AG20443 (cell line): Measurements from ENCODE around the gene ITPKC.
"Not testable (repeated sequence)": the region's sequence is repeated elsewhere in the genome, so short reads cannot be mapped to it uniquely, and the experiment has no call there.

Source experiments
- DNase-seq: peaks from one replicate; pipeline ENCODE4 v3.0.0; 2012; ENCODE audit warnings: low spot score, mixed read lengths

ITPKC gene

DNA sequence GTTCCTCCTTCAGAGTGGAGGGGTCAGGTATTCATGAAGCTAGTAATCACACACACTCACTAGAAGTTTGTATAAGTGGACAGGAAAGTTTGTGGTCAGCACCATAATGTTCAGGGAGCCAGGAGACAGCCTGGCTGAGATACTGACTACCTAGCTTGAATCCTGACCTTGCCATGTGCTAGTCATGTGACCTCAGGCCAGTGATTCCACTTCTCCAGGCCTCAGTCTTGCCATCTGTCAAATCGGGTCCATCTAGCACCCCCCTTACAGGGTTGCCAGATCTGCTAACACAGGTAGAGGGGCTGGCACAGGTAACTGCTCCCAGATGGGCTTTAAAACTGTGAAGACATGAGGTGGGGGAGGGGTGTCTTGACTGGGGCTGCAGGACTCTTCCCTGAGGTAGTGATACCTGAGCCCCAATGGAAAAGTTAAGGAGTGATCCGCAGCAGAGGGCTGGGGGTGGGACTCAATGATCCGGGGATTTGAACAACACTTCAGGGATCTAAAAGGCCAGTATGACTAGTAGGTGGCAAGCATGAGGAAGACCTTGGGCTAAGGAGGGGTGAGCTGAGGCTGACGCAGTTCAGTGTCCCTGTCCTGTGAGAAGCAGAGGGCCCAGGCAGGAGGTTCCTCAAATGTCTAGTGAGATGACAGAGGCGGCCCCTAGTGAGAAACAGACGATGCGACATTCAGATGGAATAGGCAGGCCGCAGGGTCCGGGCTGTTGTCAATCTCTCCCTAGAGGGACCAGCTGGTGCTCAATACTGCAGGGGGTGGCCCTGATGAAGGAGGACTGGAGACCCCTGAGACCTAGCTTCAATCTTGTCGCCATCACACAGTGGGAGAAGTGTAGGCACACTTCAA, 24.8 kb downstream of the ITPKC start:
- no peak for DNase-seq

- no peak for DNase-seq
Observed at GRCh38 chr19:40742477-40742876, 25.6 kb downstream of the ITPKC start.

DNA sequence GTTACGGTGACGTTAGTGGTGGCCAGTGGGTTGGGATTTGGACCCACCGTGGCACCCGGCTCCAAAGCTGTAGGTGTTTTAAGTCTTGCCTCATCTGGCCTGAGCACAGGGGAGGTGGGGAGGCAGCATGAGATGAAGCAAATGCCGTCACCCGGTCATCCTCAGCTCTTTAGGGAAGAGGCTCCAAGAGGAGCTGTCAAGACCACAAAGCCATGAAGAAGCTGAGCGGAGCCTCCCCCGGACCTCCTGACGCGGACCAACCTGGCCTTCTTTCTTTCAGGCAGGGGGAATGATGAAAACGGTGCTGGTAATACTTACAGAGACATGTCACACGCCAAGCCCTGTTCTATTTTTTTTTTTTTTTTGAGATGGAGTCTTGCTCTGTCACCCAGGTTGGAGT, 26.0 kb downstream of the ITPKC start:
- DNase-seq: no peak

DNA sequence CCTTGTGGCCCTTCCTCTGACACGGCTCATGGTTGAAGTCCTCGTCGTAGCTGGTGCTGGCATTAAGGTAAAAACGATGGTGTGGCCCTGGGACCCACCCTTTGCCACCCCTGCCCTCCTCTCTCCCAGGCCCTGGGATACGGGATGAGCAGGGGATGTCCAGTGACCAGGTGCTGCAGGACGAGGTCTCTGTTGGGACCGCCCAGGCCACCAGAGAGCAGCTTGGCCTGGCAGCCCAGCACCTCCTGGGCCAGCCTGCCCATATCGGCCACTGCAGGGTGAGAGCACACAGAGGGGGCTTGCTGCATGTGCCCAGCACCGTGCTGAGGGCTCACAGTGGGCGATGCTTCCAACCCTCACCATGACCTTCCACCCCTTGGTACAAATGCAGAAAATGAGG, 27.0 kb downstream of the ITPKC start:
- no peak for DNase-seq

DNA sequence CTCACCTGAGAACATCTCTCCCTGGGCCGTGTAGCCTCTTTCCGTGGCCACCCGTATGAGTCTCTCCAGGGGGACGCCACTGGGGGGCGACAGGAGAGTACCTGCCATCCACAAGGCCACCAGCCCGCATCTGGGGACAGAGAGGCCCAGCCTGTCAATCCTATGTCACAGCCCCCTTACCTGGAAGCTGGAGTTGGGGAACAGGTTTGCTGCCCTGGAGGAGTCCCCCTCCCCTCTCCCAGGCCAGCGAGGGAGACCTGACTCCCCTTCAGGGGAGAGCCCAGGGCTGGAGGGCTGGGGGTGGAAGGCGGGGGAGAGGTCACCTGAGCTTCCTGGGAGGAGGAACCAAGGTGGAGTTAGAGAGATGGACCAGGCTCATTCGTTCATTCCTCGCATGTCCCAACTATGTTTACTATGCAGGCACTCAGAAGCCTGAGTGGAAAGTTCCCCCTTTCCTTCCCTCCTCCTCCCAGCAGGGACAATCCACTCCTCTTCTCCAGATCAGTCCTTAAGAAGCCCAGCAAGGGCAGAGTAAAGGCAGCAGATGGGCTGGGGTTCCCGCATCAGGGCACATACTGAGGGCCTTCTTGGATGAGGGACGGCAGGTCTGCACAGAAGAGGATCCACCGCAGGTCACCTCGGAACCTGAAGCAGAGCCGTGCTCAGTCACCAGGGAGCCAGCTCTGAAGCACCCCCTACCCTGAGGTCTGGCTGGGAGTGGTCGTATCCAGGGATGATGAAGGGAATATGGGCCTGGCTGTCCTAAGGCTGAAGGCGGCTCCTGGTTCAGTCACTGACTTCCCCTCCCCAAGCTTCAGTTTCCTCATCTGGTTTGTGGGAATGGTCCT, 27.9 kb downstream of the ITPKC start:
- no peak for DNase-seq

GRCh38 chr19:40745402-40745780, 28.5 kb downstream of the ITPKC start:
- no peak for DNase-seq

GRCh38 chr19:40747536-40747935, 30.6 kb downstream of the ITPKC start:
- no peak for DNase-seq

- DNase-seq: peak; percentile 99
Observed at GRCh38 chr19:40750058-40750873, 33.4 kb downstream of the ITPKC start, which contains the start of gene ACTMAP. Gene ACTMAP, minus strand, starts transcription at chr19:40750477. Its CDS starts 674 bp downstream, at chr19:40749803.

- peak; percentile 96 for DNase-seq
Observed at GRCh38 chr19:40750874-40751537, 34.1 kb downstream of the ITPKC start, which contains the start of gene SNRPA. Gene SNRPA, plus strand, starts transcription at chr19:40751203. Its CDS starts 206 bp downstream, at chr19:40751409.

DNA sequence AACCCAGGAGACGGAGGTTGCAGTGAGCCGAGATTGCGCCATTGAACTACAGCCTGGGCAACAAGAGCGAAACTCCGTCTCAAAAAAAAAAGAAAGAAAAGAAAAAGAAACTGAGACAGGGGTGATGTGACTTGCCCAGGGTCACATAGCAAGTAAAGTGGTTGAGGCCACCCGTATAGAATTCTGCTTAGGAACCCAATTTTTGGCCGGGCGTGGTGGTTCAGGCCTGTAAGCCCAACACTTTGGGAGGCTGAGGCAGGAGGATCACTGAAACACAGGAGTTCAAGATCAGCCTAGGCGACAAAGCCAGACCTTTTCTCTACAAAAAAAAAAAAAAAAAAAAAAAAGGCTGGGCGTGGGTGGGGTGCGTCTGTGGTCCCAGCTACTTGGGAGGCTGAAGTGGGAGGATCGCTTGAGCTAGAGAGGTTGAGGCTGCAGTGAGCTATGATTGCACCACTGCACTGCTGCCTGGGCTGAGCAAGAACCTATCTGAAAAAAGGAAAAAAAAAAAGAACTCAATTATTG, 35.4 kb downstream of the ITPKC start:
- no peak for DNase-seq

DNA sequence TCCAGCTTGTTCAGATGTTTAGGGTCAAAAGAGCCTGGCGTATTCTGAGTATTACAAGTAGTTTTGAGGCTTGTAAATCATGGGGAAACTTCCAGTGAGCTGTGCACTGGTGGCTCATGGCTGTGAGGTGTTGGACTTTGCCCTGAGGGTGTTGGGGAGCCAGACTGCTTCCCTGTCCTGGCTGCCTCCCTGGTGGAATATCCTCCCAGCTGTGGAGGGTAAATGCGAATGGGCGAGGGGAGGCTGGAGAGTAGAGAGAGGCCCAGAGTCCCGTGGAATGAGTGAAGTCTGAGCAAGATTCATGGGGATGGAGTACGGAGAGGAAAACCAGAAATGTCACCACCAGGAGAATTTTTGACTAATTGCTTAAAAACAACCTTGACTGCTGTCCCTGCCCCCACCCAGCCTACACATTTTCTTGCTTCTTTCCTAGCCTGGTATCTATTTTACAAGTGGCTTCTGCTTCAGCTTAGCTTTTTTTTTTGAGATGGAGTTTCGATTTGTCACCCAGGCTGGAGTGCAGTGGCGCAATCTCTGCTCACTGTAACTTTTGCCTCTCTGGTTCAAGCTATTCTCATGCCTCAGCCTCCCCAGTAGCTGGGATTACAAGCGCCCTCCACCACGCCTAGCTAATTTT, 37.8 kb downstream of the ITPKC start:
- DNase-seq: no peak

GRCh38 chr19:40755248-40755624, 38.3 kb downstream of the ITPKC start:
- DNase-seq: no peak

DNA sequence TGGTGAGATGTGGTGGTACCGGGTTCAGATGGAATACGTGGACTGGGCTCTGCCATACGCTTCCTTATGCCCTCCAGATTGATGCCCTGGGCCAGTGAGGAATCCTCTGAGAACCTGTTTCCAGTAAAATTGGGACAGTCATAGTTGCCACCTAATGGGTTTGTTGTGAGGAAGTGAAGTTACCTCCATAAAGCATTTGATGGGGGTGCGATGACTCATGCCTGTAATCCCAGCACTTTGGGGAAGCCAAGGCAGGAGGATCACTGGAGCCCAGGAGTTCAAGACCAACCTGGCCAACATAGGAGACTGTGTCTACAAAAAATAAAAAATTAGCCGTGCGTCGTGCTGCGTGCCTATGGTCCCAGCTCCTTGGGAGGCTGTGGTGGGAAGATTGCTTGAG, 38.9 kb downstream of the ITPKC start:
- no peak for DNase-seq

- DNase-seq: no peak
Observed at GRCh38 chr19:40756502-40757110, 39.7 kb downstream of the ITPKC start.

- DNase-seq: no peak
Observed at GRCh38 chr19:40758491-40758890, 41.6 kb downstream of the ITPKC start.

DNA sequence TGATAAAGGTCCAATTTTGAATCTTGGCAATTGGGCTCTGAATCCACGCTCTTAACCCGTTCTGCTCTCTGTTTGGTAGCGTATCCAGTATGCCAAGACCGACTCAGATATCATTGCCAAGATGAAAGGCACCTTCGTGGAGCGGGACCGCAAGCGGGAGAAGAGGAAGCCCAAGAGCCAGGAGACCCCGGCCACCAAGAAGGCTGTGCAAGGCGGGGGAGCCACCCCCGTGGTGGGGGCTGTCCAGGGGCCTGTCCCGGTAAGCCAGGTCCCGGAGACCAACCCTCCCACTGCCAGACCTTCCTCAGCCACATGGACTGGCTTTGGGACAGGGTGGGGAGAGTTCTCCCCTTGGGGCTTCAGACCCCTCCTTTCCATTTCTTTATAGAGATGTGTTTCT, 42.4 kb downstream of the ITPKC start:
- no peak for DNase-seq

GRCh38 chr19:40762754-40763470, 46.0 kb downstream of the ITPKC start:
- DNase-seq: no peak

- no peak for DNase-seq
Observed at GRCh38 chr19:40763526-40763925, 46.6 kb downstream of the ITPKC start.

GRCh38 chr19:40763963-40764362, 47.1 kb downstream of the ITPKC start:
- no peak for DNase-seq

- not testable (repeated sequence) for DNase-seq
Observed at GRCh38 chr19:40766385-40766784, 49.5 kb downstream of the ITPKC start.
